HG02623 (cell line): ENCODE measurements around the gene SPPL3.
A peak's percentile ranks its signal among the peaks of the same experiment; 100 is the strongest.
"Not testable (repeated sequence)": the region's sequence is repeated elsewhere in the genome, so short reads cannot be mapped to it uniquely, and the experiment has no call there.

Source experiments
- ATAC-seq: cut with Tn5 transposase; IDR thresholded peaks from one replicate; pipeline ENCODE4 v1.9.1; 2021; ENCODE audit warnings: moderate library complexity; ENCODE audit not compliant: unreplicated experiment

Gene SPPL3

GRCh38 chr12:120921637-120922036 is 17.5 kb upstream of the SPPL3 start:
- no peak for ATAC-seq

GRCh38 chr12:120920178-120920577 is 16.0 kb upstream of the SPPL3 start:
- ATAC-seq: no peak

- ATAC-seq: no peak
These were observed 13.6 kb upstream of the SPPL3 start for GRCh38 chr12:120917748-120918147.

- no peak for ATAC-seq
These were observed 12.4 kb upstream of the SPPL3 start for GRCh38 chr12:120916561-120916960.

GRCh38 chr12:120914794-120915193 is 10.6 kb upstream of the SPPL3 start:
- ATAC-seq: no peak

GRCh38 chr12:120909633-120910298 is 5.6 kb upstream of the SPPL3 start:
- no peak for ATAC-seq

GRCh38 chr12:120905856-120906384 is 1.8 kb upstream of the SPPL3 start:
- ATAC-seq: no peak

- ATAC-seq: peak; percentile 33
These were observed 554 bp downstream of the SPPL3 start for GRCh38 chr12:120903412-120904196.

- no peak for ATAC-seq
These were observed 1.2 kb downstream of the SPPL3 start for GRCh38 chr12:120902846-120903411.

GRCh38 chr12:120901818-120902217 is 2.3 kb downstream of the SPPL3 start:
- no peak for ATAC-seq

- ATAC-seq: not testable (repeated sequence)
These were observed 3.1 kb downstream of the SPPL3 start for GRCh38 chr12:120901101-120901500.

- ATAC-seq: no peak
These were observed 8.6 kb downstream of the SPPL3 start for GRCh38 chr12:120895532-120895931.

GRCh38 chr12:120892265-120892664 is 11.9 kb downstream of the SPPL3 start:
- ATAC-seq: no peak

GRCh38 chr12:120890963-120891362 is 13.2 kb downstream of the SPPL3 start:
- ATAC-seq: no peak

GRCh38 chr12:120887253-120888043 is 16.7 kb downstream of the SPPL3 start:
- ATAC-seq: no peak

GRCh38 chr12:120886199-120887018 is 17.7 kb downstream of the SPPL3 start:
- ATAC-seq: no peak

GRCh38 chr12:120885521-120885920 is 18.6 kb downstream of the SPPL3 start:
- no peak for ATAC-seq

- ATAC-seq: no peak
These were observed 19.5 kb downstream of the SPPL3 start for GRCh38 chr12:120884644-120885043.

- ATAC-seq: no peak
These were observed 22.1 kb downstream of the SPPL3 start for GRCh38 chr12:120882055-120882555.

- ATAC-seq: no peak
These were observed 24.3 kb downstream of the SPPL3 start for GRCh38 chr12:120879718-120880300.
